ENCODE results near the gene POU5F1. TPM values are rescaled to one million over a fixed set of nuclear protein-coding genes. Genes with fewer than 3 reads are reported as not detected.

The POU5F1 gene
- total and polyA plus RNA-seq, 2 donors from 2014 or later: 7.9 to 19.9 TPM

GRCh38 chr6:31144970-31145340, 25.5 kb downstream of the POU5F1 start:
- H3K9ac ChIP-seq (ENCODE audit: low read length in 3 of 3): no peak overlapping the region
- H3K4me3 ChIP-seq (ENCODE audit: low read length in 3 of 3): no peak overlapping the region
- peaks cover 0 to 3% (median 2%) of the 10 kb centered on the region in 3 donors for H3K36me3 ChIP-seq (ENCODE audit: control insufficient read depth in 2 of 3, insufficient read depth in 3 of 3, low read length in 3 of 3)
- intact Hi-C loops (cut with DNase I): no loop called here
- DNase-seq: no peak
- TF ChIP-seq, protein P1, sequence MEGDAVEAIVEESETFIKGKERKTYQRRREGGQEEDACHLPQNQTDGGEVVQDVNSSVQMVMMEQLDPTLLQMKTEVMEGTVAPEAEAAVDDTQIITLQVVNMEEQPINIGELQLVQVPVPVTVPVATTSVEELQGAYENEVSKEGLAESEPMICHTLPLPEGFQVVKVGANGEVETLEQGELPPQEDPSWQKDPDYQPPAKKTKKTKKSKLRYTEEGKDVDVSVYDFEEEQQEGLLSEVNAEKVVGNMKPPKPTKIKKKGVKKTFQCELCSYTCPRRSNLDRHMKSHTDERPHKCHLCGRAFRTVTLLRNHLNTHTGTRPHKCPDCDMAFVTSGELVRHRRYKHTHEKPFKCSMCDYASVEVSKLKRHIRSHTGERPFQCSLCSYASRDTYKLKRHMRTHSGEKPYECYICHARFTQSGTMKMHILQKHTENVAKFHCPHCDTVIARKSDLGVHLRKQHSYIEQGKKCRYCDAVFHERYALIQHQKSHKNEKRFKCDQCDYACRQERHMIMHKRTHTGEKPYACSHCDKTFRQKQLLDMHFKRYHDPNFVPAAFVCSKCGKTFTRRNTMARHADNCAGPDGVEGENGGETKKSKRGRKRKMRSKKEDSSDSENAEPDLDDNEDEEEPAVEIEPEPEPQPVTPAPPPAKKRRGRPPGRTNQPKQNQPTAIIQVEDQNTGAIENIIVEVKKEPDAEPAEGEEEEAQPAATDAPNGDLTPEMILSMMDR (IDR thresholded peaks at IDR 0.05; ENCODE audit: borderline replicate concordance, extremely low read depth, insufficient read depth): no peak
- H3K27ac ChIP-seq (ENCODE audit: low read depth in 2 of 2, low read length in 2 of 2): no peak overlapping the region
- H3K9me3 ChIP-seq (ENCODE audit: control insufficient read depth in 2 of 3, insufficient read depth in 1 of 3, low read length in 3 of 3): no peaks in the 10 kb centered on the region
- no peaks in the 10 kb centered on the region for H3K4me1 ChIP-seq (ENCODE audit: control insufficient read depth in 2 of 3, insufficient read depth in 2 of 3, low read depth in 1 of 3, low read length in 3 of 3)
- no peaks in the 10 kb centered on the region for H3K27me3 ChIP-seq (ENCODE audit: control insufficient read depth, insufficient read depth, low read length)
- FAIRE-seq: no peak

- TF ChIP-seq, protein P1 (IDR thresholded peaks at IDR 0.05; ENCODE audit: borderline replicate concordance, extremely low read depth, insufficient read depth): no peak
- H3K4me3 ChIP-seq (ENCODE audit: low read length in 3 of 3): no peak overlapping the region
- peaks cover 0 to 3% (median 2%) of the 10 kb centered on the region in 3 donors for H3K36me3 ChIP-seq (ENCODE audit: control insufficient read depth in 2 of 3, insufficient read depth in 3 of 3, low read length in 3 of 3)
- intact Hi-C loops (cut with DNase I): no loop called here
- H3K27me3 ChIP-seq (ENCODE audit: control insufficient read depth, insufficient read depth, low read length): no peaks in the 10 kb centered on the region
- H3K9ac ChIP-seq (ENCODE audit: low read length in 3 of 3): no peak overlapping the region
- H3K4me1 ChIP-seq (ENCODE audit: control insufficient read depth in 2 of 3, insufficient read depth in 2 of 3, low read depth in 1 of 3, low read length in 3 of 3): peaks cover 0 to under 1% (median 0%) of the 10 kb centered on the region in 3 donors
- no peaks in the 10 kb centered on the region for H3K9me3 ChIP-seq (ENCODE audit: control insufficient read depth in 2 of 3, insufficient read depth in 1 of 3, low read length in 3 of 3)
- no peak for DNase-seq
- no peak for FAIRE-seq
- no peak overlapping the region for H3K27ac ChIP-seq (ENCODE audit: low read depth in 2 of 2, low read length in 2 of 2)
Measured at GRCh38 chr6:31144296-31144969, 26.0 kb downstream of the POU5F1 start.

GRCh38 chr6:31143148-31143547, 27.3 kb downstream of the POU5F1 start:
- intact Hi-C loops (cut with DNase I): no loop called here
- Histone ChIP-seq H3K4me1 (ENCODE audit: control insufficient read depth in 2 of 3, insufficient read depth in 2 of 3, low read depth in 1 of 3, low read length in 3 of 3) (peaks cover 0 to 3% (median 0%) of the 10 kb centered on the region in 3 donors), H3K36me3 (ENCODE audit: control insufficient read depth in 2 of 3, insufficient read depth in 3 of 3, low read length in 3 of 3) (peaks cover 0 to 3% (median 2%) of the 10 kb centered on the region in 3 donors), H3K9me3 (ENCODE audit: control insufficient read depth in 2 of 3, insufficient read depth in 1 of 3, low read length in 3 of 3) (no peaks in the 10 kb centered on the region), H3K9ac (ENCODE audit: low read length in 3 of 3) (no peak overlapping the region), H3K27ac (ENCODE audit: low read depth in 2 of 2, low read length in 2 of 2) (no peak overlapping the region), H3K4me3 (ENCODE audit: low read length in 3 of 3) (no peak overlapping the region), H3K27me3 (ENCODE audit: control insufficient read depth, insufficient read depth, low read length) (no peaks in the 10 kb centered on the region)
- TF ChIP-seq, protein P1 (IDR thresholded peaks at IDR 0.05; ENCODE audit: borderline replicate concordance, extremely low read depth, insufficient read depth): no peak
- no peak for DNase-seq
- FAIRE-seq: no peak

All from kidney (tissue), 14 donors.